Liver (tissue), 9 donors: ENCODE data around the gene KIRREL3. TPM values are rescaled to one million over a fixed set of nuclear protein-coding genes. Genes with fewer than 3 reads are reported as not detected.

Source experiments
- DNase-seq: peaks from one replicate; pipeline ENCODE4 v3.0.0-alpha.2; 2017; ENCODE audit warnings: low spot score
- H3K27ac ChIP-seq, 2 donors: one replicate each; pipeline ENCODE4 v1.7.0; 2013; ENCODE audit warnings: inconsistent platforms in 2 of 2, low read length in 2 of 2, control low read depth in 1 of 2, low read depth in 1 of 2, mild to moderate bottlenecking in 1 of 2
- H3K27me3 ChIP-seq, 4 donors: one replicate each; pipeline versions ENCODE4 v1.6.1 to v1.7.0; 2013; ENCODE audit warnings: low read length in 3 of 4, inconsistent platforms in 1 of 4, mild to moderate bottlenecking in 1 of 4, moderate library complexity in 1 of 4; ENCODE audit not compliant: control insufficient read depth in 4 of 4, insufficient read depth in 4 of 4
- H3K36me3 ChIP-seq, 4 donors: one replicate each; pipeline versions ENCODE4 v1.6.1 to v1.7.0; 2013; ENCODE audit warnings: low read length in 3 of 4, mild to moderate bottlenecking in 3 of 4, low read depth in 1 of 4, moderate library complexity in 1 of 4; ENCODE audit not compliant: control insufficient read depth in 4 of 4, insufficient read depth in 3 of 4
- H3K4me1 ChIP-seq, 4 donors: one replicate each; pipeline versions ENCODE4 v1.6.1 to v1.7.0; 2013; ENCODE audit warnings: low read length in 3 of 4, mild to moderate bottlenecking in 3 of 4, moderate library complexity in 1 of 4; ENCODE audit not compliant: control insufficient read depth in 4 of 4, insufficient read depth in 4 of 4
- H3K4me3 ChIP-seq, 3 donors: one replicate each; pipeline versions ENCODE4 v1.6.1 to v1.7.0; 2013; ENCODE audit warnings: low read length in 3 of 3, control low read depth in 1 of 3, low read depth in 1 of 3, mild to moderate bottlenecking in 1 of 3
- H3K9ac ChIP-seq, 2 donors: one replicate each; pipeline ENCODE4 v1.7.0; 2013; ENCODE audit warnings: low read length in 2 of 2, mild to moderate bottlenecking in 2 of 2, moderate library complexity in 2 of 2, control low read depth in 1 of 2, low read depth in 1 of 2
- H3K9me3 ChIP-seq, 4 donors: one replicate each; pipeline versions ENCODE4 v1.6.1 to v1.7.0; 2013; ENCODE audit warnings: low read length in 3 of 4; ENCODE audit not compliant: control insufficient read depth in 4 of 4
- ATF3 ChIP-seq: IDR thresholded peaks from 2 replicates; pipeline ENCODE4 v1.6.1; 2016; ENCODE audit warnings: antibody characterized with exemption
- CTCF ChIP-seq: fragments of 150-350 bp; IDR thresholded peaks from 2 replicates; pipeline ENCODE4 v1.5.1; 2017; ENCODE audit warnings: improper control_type of control experiment, low read depth, low read length; ENCODE audit not compliant: missing input control
- EGR1 ChIP-seq, 2 donors: IDR thresholded peaks; 2 replicates each; pipeline ENCODE4 v1.6.1; 2016 to 2018; ENCODE audit warnings: antibody characterized with exemption in 2 of 2, low read depth in 2 of 2
- FOXA1 ChIP-seq: IDR thresholded peaks from 2 replicates; pipeline ENCODE4 v1.6.1; 2016; ENCODE audit warnings: antibody characterized with exemption
- FOXA2 ChIP-seq: IDR thresholded peaks from 2 replicates; pipeline ENCODE4 v1.6.1; 2016; ENCODE audit warnings: antibody characterized with exemption
- GABPA ChIP-seq, 2 donors: IDR thresholded peaks in 1 of 2; conservative IDR thresholded peaks in 1 of 2; 2 replicates each; pipeline ENCODE4 v1.6.1; 2016; ENCODE audit warnings: antibody characterized with exemption in 2 of 2, mild to moderate bottlenecking in 1 of 2, moderate library complexity in 1 of 2
- HNF4A ChIP-seq, 2 donors: conservative IDR thresholded peaks; 2 replicates each; pipeline ENCODE4 v1.6.1; 2016; ENCODE audit warnings: antibody characterized with exemption in 2 of 2, mild to moderate bottlenecking in 2 of 2
- HNF4G ChIP-seq: IDR thresholded peaks from 2 replicates; pipeline ENCODE4 v1.6.1; 2016; ENCODE audit warnings: antibody characterized with exemption
- JUND ChIP-seq, 2 donors: IDR thresholded peaks; 2 replicates each; pipeline ENCODE4 v1.6.1; 2016; ENCODE audit warnings: antibody characterized with exemption in 2 of 2
- MAX ChIP-seq: IDR thresholded peaks from 2 replicates; pipeline ENCODE4 v1.6.1; 2016; ENCODE audit warnings: antibody characterized with exemption
- NR2F2 ChIP-seq: IDR thresholded peaks from 2 replicates; pipeline ENCODE4 v1.6.1; 2016; ENCODE audit warnings: antibody characterized with exemption
- RAD21 ChIP-seq, 2 donors: IDR thresholded peaks; 2 replicates each; pipeline ENCODE4 v1.6.1; 2016; ENCODE audit warnings: antibody characterized with exemption in 2 of 2, mild to moderate bottlenecking in 2 of 2
- REST ChIP-seq: IDR thresholded peaks from 2 replicates; pipeline ENCODE4 v1.6.1; 2016; ENCODE audit warnings: antibody characterized with exemption, mild to moderate bottlenecking
- RXRA ChIP-seq, 2 donors: IDR thresholded peaks; 2 replicates each; pipeline ENCODE4 v1.6.1; 2017 to 2018; ENCODE audit warnings: antibody characterized with exemption in 2 of 2, mild to moderate bottlenecking in 1 of 2
- SP1 ChIP-seq: IDR thresholded peaks from 2 replicates; pipeline ENCODE4 v1.6.1; 2018; ENCODE audit warnings: antibody characterized with exemption, mild to moderate bottlenecking
- TAF1 ChIP-seq: conservative IDR thresholded peaks from 2 replicates; pipeline ENCODE4 v1.6.1; 2016; ENCODE audit warnings: antibody characterized with exemption, mild to moderate bottlenecking
- YY1 ChIP-seq: IDR thresholded peaks from 2 replicates; pipeline ENCODE4 v1.6.1; 2016; ENCODE audit warnings: antibody characterized with exemption, mild to moderate bottlenecking
- ZBTB33 ChIP-seq: IDR thresholded peaks from 2 replicates; pipeline ENCODE4 v1.6.1; 2016; ENCODE audit warnings: antibody characterized with exemption
- WGBS: extraction: QIAGEN DNeasy Blood & Tissue Kit; methylation state at CpG from one replicate; pipeline ENCODE4 v1.1.7; 2013; 5-methylcytosine and 5-hydroxymethylcytosine counted together
- polyA plus RNA-seq, 2 donors: library from polyadenylated mRNA; stranded (reverse) in 1 of 2; unstranded in 1 of 2; fragments of 200-250 nt in 1 of 2; fragments of >200 nt in 1 of 2; fragmentation: Nextera tagmentation in 1 of 2; extraction: Ambion mirVana in 1 of 2; gene quantifications; one replicate each; pipeline versions ENCODE4 v1.2.1 to v1.2.3, GENCODE V29; 2013 to 2015
- total RNA-seq, 2 donors: library from RNA; depleted of rRNA; stranded (reverse); fragments of >200 nt; gene quantifications; one replicate each; pipeline ENCODE4 v1.2.3, GENCODE V29; 2014
- donor health status: healthy.
- donor health status: healthy.
- donor health status: healthy.
- donor health status: healthy.
- donor health status: healthy.

The KIRREL3 gene
- total and polyA plus RNA-seq, 4 donors: 0.03 to 0.29 (median 0.08) TPM; not detected in 1

- H3K36me3 ChIP-seq: no peaks in the 10 kb centered on the region
- 74% methylated on average over 1 of the region's 1 CpG for WGBS
- H3K4me3 ChIP-seq: no peak overlapping the region
- H3K27ac ChIP-seq: no peak overlapping the region
- no peaks in the 10 kb centered on the region for H3K27me3 ChIP-seq
- H3K9me3 ChIP-seq: peaks cover 0 to 1% (median 0%) of the 10 kb centered on the region in 4 donors
- no peak for TF ChIP-seq HNF4G
- TF ChIP-seq NR2F2: no peak
- TF ChIP-seq CTCF: no peak
- no peak for TF ChIP-seq YY1
- TF ChIP-seq SP1: no peak
- no peak for TF ChIP-seq HNF4A (conservative IDR thresholded peaks at IDR 0.05)
- no peak for TF ChIP-seq REST
- no peak for TF ChIP-seq FOXA2
- TF ChIP-seq RAD21 (IDR thresholded peaks at IDR 0.05): no peak
- TF ChIP-seq GABPA (IDR thresholded peaks at IDR 0.05 in 1 of 2, conservative IDR thresholded peaks at IDR 0.05 in 1 of 2): no peak
- TF ChIP-seq ATF3: no peak
- TF ChIP-seq MAX: no peak
- no peak for TF ChIP-seq EGR1 (IDR thresholded peaks at IDR 0.05; ENCODE audit: low read depth in 2 of 2)
- TF ChIP-seq ZBTB33: no peak
- TF ChIP-seq JUND (IDR thresholded peaks at IDR 0.05): no peak
- no peak for TF ChIP-seq FOXA1
- TF ChIP-seq RXRA (IDR thresholded peaks at IDR 0.05): no peak
- no peak for TF ChIP-seq TAF1
- no peak overlapping the region for H3K9ac ChIP-seq
- no peak for DNase-seq
- peaks cover 0 to 6% (median 3%) of the 10 kb centered on the region in 4 donors for H3K4me1 ChIP-seq
Observed at GRCh38 chr11:127042445-127042844, 41.9 kb upstream of the KIRREL3 start.
